Ishikawa (cell line): Measurements from ENCODE around the gene ATP1A1.

Experiments
- CEBPB ChIP-seq: IDR thresholded peaks from 2 replicates; pipeline ENCODE4 v1.6.1; 2012
- CREB1 ChIP-seq: IDR thresholded peaks from 2 replicates; pipeline ENCODE4 v1.6.1; 2012; ENCODE audit warnings: low read depth
- EGR1 ChIP-seq: IDR thresholded peaks from 2 replicates; pipeline ENCODE4 v1.6.1; 2012
- EP300 ChIP-seq: IDR thresholded peaks from 2 replicates; pipeline ENCODE4 v1.6.1; 2012; ENCODE audit warnings: borderline replicate concordance
- FOXM1 ChIP-seq: IDR thresholded peaks from 2 replicates; pipeline ENCODE4 v1.6.1; 2012; ENCODE audit warnings: low read depth, borderline replicate concordance
- MAX ChIP-seq: IDR thresholded peaks from 2 replicates; pipeline ENCODE4 v1.6.1; 2012
- NFIC ChIP-seq: IDR thresholded peaks from 2 replicates; pipeline ENCODE4 v1.6.1; 2012
- RAD21 ChIP-seq: IDR thresholded peaks from 2 replicates; pipeline ENCODE4 v1.6.1; 2012; ENCODE audit warnings: low read depth
- REST ChIP-seq: IDR thresholded peaks from 2 replicates; pipeline ENCODE4 v1.6.1; 2012; ENCODE audit warnings: low read depth, mild to moderate bottlenecking
- TAF1 ChIP-seq: IDR thresholded peaks from 2 replicates; pipeline ENCODE4 v1.6.1; 2012; ENCODE audit warnings: low read depth, mild to moderate bottlenecking
- TCF12 ChIP-seq: IDR thresholded peaks from 2 replicates; pipeline ENCODE4 v1.6.1; 2012; ENCODE audit warnings: low read depth
- TEAD4 ChIP-seq: IDR thresholded peaks from 2 replicates; pipeline ENCODE4 v1.6.1; 2012
- USF1 ChIP-seq: IDR thresholded peaks from 2 replicates; pipeline ENCODE4 v1.6.1; 2012
- YY1 ChIP-seq: IDR thresholded peaks from 2 replicates; pipeline ENCODE4 v1.6.1; 2012; ENCODE audit warnings: low read depth
- ZBTB7A ChIP-seq: IDR thresholded peaks from 2 replicates; pipeline ENCODE4 v1.6.1; 2012; ENCODE audit warnings: low read depth

The ATP1A1 gene

GRCh38 chr1:116445534-116445933, 72.5 kb downstream of the ATP1A1 start:
- no peak for TF ChIP-seq EGR1
- no peak for TF ChIP-seq CEBPB
- TF ChIP-seq FOXM1 = no peak
- no peak for TF ChIP-seq EP300
- no peak for TF ChIP-seq RAD21
- TF ChIP-seq CREB1 = no peak
- TF ChIP-seq NFIC = no peak
- no peak for TF ChIP-seq TEAD4
- TF ChIP-seq REST = no peak
- TF ChIP-seq YY1 = no peak
- no peak for TF ChIP-seq ZBTB7A
- no peak for TF ChIP-seq TAF1
- TF ChIP-seq MAX = no peak
- TF ChIP-seq TCF12 = no peak
- no peak for TF ChIP-seq USF1

- TF ChIP-seq EP300 = no peak
- no peak for TF ChIP-seq EGR1
- no peak for TF ChIP-seq REST
- no peak for TF ChIP-seq TCF12
- TF ChIP-seq YY1 = no peak
- no peak for TF ChIP-seq ZBTB7A
- TF ChIP-seq NFIC = no peak
- TF ChIP-seq CEBPB = no peak
- no peak for TF ChIP-seq RAD21
These were observed 73.6 kb downstream of the ATP1A1 start for GRCh38 chr1:116446686-116447085.

- no peak for TF ChIP-seq YY1
- TF ChIP-seq EP300 = no peak
- TF ChIP-seq TEAD4 = no peak
- no peak for TF ChIP-seq FOXM1
- TF ChIP-seq EGR1 = no peak
- TF ChIP-seq USF1 = no peak
- TF ChIP-seq ZBTB7A = no peak
- TF ChIP-seq REST = no peak
- TF ChIP-seq RAD21 = no peak
These were observed 75.8 kb downstream of the ATP1A1 start for GRCh38 chr1:116448785-116449385.

- TF ChIP-seq TCF12 (no peak), TAF1 (no peak), FOXM1 (no peak), CREB1 (no peak), ZBTB7A (no peak), NFIC (no peak), TEAD4 (no peak), EP300 (no peak), EGR1 (no peak), RAD21 (no peak)
These were observed 76.5 kb downstream of the ATP1A1 start for GRCh38 chr1:116449578-116449977.

GRCh38 chr1:116451702-116452101, 78.7 kb downstream of the ATP1A1 start:
- no peak for TF ChIP-seq EP300
- TF ChIP-seq NFIC = no peak
- TF ChIP-seq TEAD4 = no peak
- no peak for TF ChIP-seq ZBTB7A
- TF ChIP-seq CREB1 = no peak
- no peak for TF ChIP-seq TCF12
- no peak for TF ChIP-seq TAF1
- TF ChIP-seq USF1 = no peak
- TF ChIP-seq EGR1 = no peak
- TF ChIP-seq YY1 = no peak
- no peak for TF ChIP-seq CEBPB
- no peak for TF ChIP-seq FOXM1
